Neutrophil (primary cell): Measurements from ENCODE around the gene INTS1.
A peak's percentile ranks its signal among the peaks of the same experiment; 100 is the strongest.

Experiments
- H3K27ac ChIP-seq: fragments of 200-600 bp; sonication (generic); 2 replicates; pipeline ENCODE4 v1.5.1; 2016; ENCODE audit warnings: mild to moderate bottlenecking, moderate library complexity
- H3K27me3 ChIP-seq: fragments of 200-600 bp; sonication (generic); 2 replicates; pipeline ENCODE4 v1.6.0; 2016; ENCODE audit warnings: mild to moderate bottlenecking
- H3K36me3 ChIP-seq: fragments of 200-600 bp; sonication (generic); 2 replicates; pipeline ENCODE4 v1.5.1; 2017
- H3K4me1 ChIP-seq, 2 experiments: fragments of 200-600 bp in 1 of 2; sonication (generic) in 1 of 2; 1 replicate in 1 of 2; 2 replicates in 1 of 2; pipeline versions ENCODE4 v1.5.1 to v1.6.1; 2013 to 2016; ENCODE audit warnings: low read depth in 1 of 2, low read length in 1 of 2, mild to moderate bottlenecking in 1 of 2, moderate library complexity in 1 of 2; ENCODE audit not compliant: control insufficient read depth in 1 of 2, insufficient read depth in 1 of 2
- H3K4me3 ChIP-seq, 2 experiments: fragments of 200-600 bp in 1 of 2; sonication (generic) in 1 of 2; 1 replicate in 1 of 2; 2 replicates in 1 of 2; pipeline ENCODE4 v1.5.1; 2013 to 2016; ENCODE audit warnings: low read depth in 1 of 2, low read length in 1 of 2, mild to moderate bottlenecking in 1 of 2, moderate library complexity in 1 of 2
- H3K9me3 ChIP-seq: fragments of 200-600 bp; sonication (generic); 2 replicates; pipeline ENCODE4 v1.5.1; 2016
- TF ChIP-seq, protein P1 (sequence below): fragments of 200-600 bp; sonication (generic); IDR thresholded peaks from 2 replicates; pipeline ENCODE4 v1.5.1; 2016; ENCODE audit warnings: antibody characterized with exemption

Gene INTS1

DNA sequence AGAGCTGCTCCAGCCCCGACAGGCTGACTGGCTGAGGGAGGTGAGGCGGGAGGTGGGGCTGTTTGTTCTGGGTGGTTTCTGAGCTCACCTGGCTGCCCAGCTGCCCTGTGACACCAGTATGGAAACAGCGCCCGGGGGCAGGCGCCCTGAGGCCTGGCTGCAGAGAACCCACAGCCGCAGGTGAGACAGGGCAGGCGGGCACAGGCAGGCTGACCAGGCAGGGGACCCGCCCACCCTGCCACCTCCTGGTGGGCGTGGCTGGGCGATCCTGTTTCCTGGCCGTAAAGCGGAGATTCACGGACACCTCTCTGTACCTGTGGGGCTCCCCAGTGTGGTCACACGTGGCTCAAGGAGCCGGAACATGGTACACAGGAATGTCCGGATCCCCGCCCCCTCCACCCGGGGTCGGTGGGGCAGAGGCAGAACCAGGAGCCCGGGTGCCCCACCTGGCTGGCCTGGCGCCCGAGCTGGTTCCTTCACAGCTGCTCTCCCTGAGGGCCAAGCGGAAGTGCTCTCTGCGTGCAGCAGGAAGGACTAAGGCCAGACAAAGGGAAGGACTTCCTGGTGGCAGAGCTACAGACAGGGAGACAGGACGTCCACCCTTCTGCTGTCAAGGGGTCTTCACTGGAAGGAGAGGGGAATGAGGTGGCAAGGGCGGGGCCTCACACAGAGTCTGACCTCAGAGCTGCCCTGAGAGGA lies 48.8 kb downstream of the INTS1 start:
- peak overlapping the region; percentile 22 for H3K27ac ChIP-seq
- H3K4me3 ChIP-seq: no peak overlapping the region
- no peaks in the 10 kb centered on the region for H3K9me3 ChIP-seq
- peaks cover 40 to 43% of the 10 kb centered on the region in 2 experiments for H3K4me1 ChIP-seq
- no peaks in the 10 kb centered on the region for H3K27me3 ChIP-seq
- H3K36me3 ChIP-seq: no peaks in the 10 kb centered on the region
- TF ChIP-seq, protein P1, sequence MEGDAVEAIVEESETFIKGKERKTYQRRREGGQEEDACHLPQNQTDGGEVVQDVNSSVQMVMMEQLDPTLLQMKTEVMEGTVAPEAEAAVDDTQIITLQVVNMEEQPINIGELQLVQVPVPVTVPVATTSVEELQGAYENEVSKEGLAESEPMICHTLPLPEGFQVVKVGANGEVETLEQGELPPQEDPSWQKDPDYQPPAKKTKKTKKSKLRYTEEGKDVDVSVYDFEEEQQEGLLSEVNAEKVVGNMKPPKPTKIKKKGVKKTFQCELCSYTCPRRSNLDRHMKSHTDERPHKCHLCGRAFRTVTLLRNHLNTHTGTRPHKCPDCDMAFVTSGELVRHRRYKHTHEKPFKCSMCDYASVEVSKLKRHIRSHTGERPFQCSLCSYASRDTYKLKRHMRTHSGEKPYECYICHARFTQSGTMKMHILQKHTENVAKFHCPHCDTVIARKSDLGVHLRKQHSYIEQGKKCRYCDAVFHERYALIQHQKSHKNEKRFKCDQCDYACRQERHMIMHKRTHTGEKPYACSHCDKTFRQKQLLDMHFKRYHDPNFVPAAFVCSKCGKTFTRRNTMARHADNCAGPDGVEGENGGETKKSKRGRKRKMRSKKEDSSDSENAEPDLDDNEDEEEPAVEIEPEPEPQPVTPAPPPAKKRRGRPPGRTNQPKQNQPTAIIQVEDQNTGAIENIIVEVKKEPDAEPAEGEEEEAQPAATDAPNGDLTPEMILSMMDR: no peak

GRCh38 chr7:1454542-1454941 lies 49.6 kb downstream of the INTS1 start:
- no peaks in the 10 kb centered on the region for H3K9me3 ChIP-seq
- TF ChIP-seq, protein P1: no peak
- peaks cover 8% of the 10 kb centered on the region for H3K36me3 ChIP-seq
- H3K27me3 ChIP-seq: no peaks in the 10 kb centered on the region
- peaks cover 34 to 35% of the 10 kb centered on the region in 2 experiments for H3K4me1 ChIP-seq
- no peak overlapping the region for H3K27ac ChIP-seq
- no peak overlapping the region for H3K4me3 ChIP-seq

DNA sequence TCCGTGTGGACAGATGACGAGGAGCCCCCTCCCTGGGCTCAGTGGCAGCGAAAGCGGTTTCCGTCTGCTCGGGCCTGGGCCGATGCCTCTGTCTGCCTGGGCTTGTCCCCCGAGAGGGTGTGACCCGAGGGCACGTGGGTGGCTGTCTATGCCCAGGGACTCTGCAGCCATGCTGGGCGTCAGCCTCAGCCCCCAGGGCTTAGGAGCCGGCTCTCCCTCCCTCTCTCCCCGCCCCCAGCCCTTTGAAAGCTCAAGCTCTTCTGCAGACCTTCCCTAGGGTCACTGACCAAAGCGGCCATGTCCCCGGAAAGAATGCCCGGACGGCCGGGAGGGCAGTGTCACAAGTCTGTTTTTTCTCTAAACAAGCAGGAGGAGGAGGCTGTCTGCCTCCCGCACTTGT lies 52.0 kb downstream of the INTS1 start:
- peaks cover 15% of the 10 kb centered on the region for H3K36me3 ChIP-seq
- no peak overlapping the region for H3K4me3 ChIP-seq
- TF ChIP-seq, protein P1: no peak
- peaks cover 14 to 16% of the 10 kb centered on the region in 2 experiments for H3K4me1 ChIP-seq
- H3K27me3 ChIP-seq: no peaks in the 10 kb centered on the region
- H3K9me3 ChIP-seq: no peaks in the 10 kb centered on the region
- H3K27ac ChIP-seq: no peak overlapping the region

DNA sequence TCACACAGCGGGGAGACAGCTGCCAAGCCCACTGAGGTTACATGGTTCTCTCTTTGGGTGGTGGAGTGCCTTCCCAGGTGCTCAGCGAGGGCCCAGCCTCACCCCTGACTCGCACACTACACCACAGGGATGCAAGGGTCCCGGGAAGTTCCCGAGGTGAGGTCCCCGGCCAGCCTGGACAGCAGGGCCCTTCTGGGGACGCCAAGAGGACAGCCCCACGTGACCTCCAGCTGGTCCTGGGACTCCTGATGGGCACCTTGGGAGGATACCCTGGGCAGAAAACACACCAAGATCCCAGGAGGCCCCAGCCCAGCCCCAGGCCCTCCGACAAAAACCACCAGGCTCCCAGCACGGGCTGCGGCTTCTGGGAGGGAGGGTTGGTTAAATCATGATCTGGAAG lies 53.2 kb downstream of the INTS1 start:
- Histone ChIP-seq H3K27me3 (no peaks in the 10 kb centered on the region), H3K9me3 (no peaks in the 10 kb centered on the region), H3K36me3 (peaks cover 15% of the 10 kb centered on the region), H3K4me1 (peaks cover 9 to 10% of the 10 kb centered on the region in 2 experiments), H3K4me3 (no peak overlapping the region), H3K27ac (no peak overlapping the region)
- TF ChIP-seq, protein P1: no peak

- Histone ChIP-seq H3K27me3 (no peaks in the 10 kb centered on the region), H3K4me1 (peaks cover 3 to 4% of the 10 kb centered on the region in 2 experiments), H3K27ac (no peak overlapping the region), H3K4me3 (no peak overlapping the region), H3K36me3 (peaks cover 15% of the 10 kb centered on the region), H3K9me3 (no peaks in the 10 kb centered on the region)
- TF ChIP-seq, protein P1: no peak
Measured at GRCh38 chr7:1450431-1450830, 53.8 kb downstream of the INTS1 start.
